Fibroblast of skin of abdomen (primary cell): ENCODE measurements around the gene TPST2. TPM values are rescaled to one million over a fixed set of nuclear protein-coding genes. Genes with fewer than 3 reads are reported as not detected.
"Not testable (repeated sequence)": the region's sequence is repeated elsewhere in the genome, so short reads cannot be mapped to it uniquely, and the experiment has no call there.

ENCODE experiments used
- DNase-seq: peaks from one replicate; pipeline ENCODE4 v3.0.0-alpha.2; 2013
- polyA plus RNA-seq, 2 experiments: library from polyadenylated mRNA; unstranded; fragments of 120-200 nt; gene quantifications; one replicate each; pipeline ENCODE4 v1.2.1, GENCODE V29; 2013; ENCODE audit not compliant: insufficient read length in 2 of 2

Gene TPST2
- polyA plus RNA-seq (2013, experiment 1 of 2; ENCODE audit: insufficient read length) = 17.5 TPM
- polyA plus RNA-seq (2013, experiment 2 of 2; ENCODE audit: insufficient read length) = 20.1 TPM

- peak; percentile 78 for DNase-seq
These were observed at the start of gene TPST2 for GRCh38 chr22:26589845-26590736. TPST2 (minus strand) TSS chr22:26590132; CDS start chr22:26541630, 48,502 bp downstream.

GRCh38 chr22:26636296-26636695 lies 46.4 kb upstream of the TPST2 start:
- DNase-seq = no peak

GRCh38 chr22:26635117-26635516 lies 45.2 kb upstream of the TPST2 start:
- no peak for DNase-seq

GRCh38 chr22:26634189-26634588 lies 44.3 kb upstream of the TPST2 start:
- no peak for DNase-seq

GRCh38 chr22:26632422-26633155 lies 42.7 kb upstream of the TPST2 start:
- no peak for DNase-seq

- DNase-seq = no peak
These were observed 41.4 kb upstream of the TPST2 start for GRCh38 chr22:26631282-26631681.

- DNase-seq = no peak
These were observed 40.2 kb upstream of the TPST2 start for GRCh38 chr22:26629988-26630761.

GRCh38 chr22:26624803-26625202 lies 34.9 kb upstream of the TPST2 start:
- DNase-seq = no peak

GRCh38 chr22:26623984-26624383 lies 34.1 kb upstream of the TPST2 start:
- no peak for DNase-seq

GRCh38 chr22:26621663-26622062 lies 31.7 kb upstream of the TPST2 start, which contains the start of gene CRYBA4:
CRYBA4 (plus strand) TSS chr22:26621963; CDS start chr22:26622597, 634 bp downstream.
- no peak for DNase-seq

GRCh38 chr22:26620197-26620596 lies 30.3 kb upstream of the TPST2 start:
- DNase-seq = no peak

GRCh38 chr22:26619510-26619909 lies 29.6 kb upstream of the TPST2 start:
- DNase-seq = no peak

GRCh38 chr22:26618455-26618854 lies 28.5 kb upstream of the TPST2 start:
- no peak for DNase-seq

- DNase-seq = peak; percentile 4
These were observed 27.6 kb upstream of the TPST2 start, which contains the start of gene CRYBB1 for GRCh38 chr22:26617271-26618199. CRYBB1 (minus strand) TSS chr22:26618027; CDS start chr22:26616319, 1,708 bp downstream.

GRCh38 chr22:26616650-26617049 lies 26.7 kb upstream of the TPST2 start:
- DNase-seq = no peak

- DNase-seq = no peak
These were observed 26.0 kb upstream of the TPST2 start for GRCh38 chr22:26615830-26616435.

- DNase-seq = no peak
These were observed 25.2 kb upstream of the TPST2 start for GRCh38 chr22:26615149-26615548.

GRCh38 chr22:26614322-26614721 lies 24.4 kb upstream of the TPST2 start:
- DNase-seq = no peak

GRCh38 chr22:26613753-26614152 lies 23.8 kb upstream of the TPST2 start:
- not testable (repeated sequence) for DNase-seq

- DNase-seq = no peak
These were observed 22.7 kb upstream of the TPST2 start for GRCh38 chr22:26612652-26613051.

- DNase-seq = no peak
These were observed 21.1 kb upstream of the TPST2 start for GRCh38 chr22:26610996-26611395.
